DND-41 (cell line): Measurements from ENCODE around the gene PEMT.

ENCODE experiments used
- ATAC-seq: fragments of 200-7000 bp; cut with Tn5 transposase; 3 replicates; pipeline ENCODE4 v1.9.1; 2021; ENCODE audit warnings: low read depth; ENCODE audit not compliant: insufficient read depth
- DNase-seq: peaks from one replicate; pipeline ENCODE4 v3.0.0-alpha.2; 2020
- H2AFZ ChIP-seq: 2 replicates; pipeline ENCODE4 v1.6.0; 2012; ENCODE audit warnings: low read depth, low read length
- H3K27ac ChIP-seq: 2 replicates; pipeline ENCODE4 v1.5.1; 2012; ENCODE audit warnings: low read length, inconsistent platforms
- H3K27me3 ChIP-seq: fragments of 200-600 bp; sonication (generic); 2 replicates; pipeline ENCODE4 v1.6.0; 2012; ENCODE audit warnings: low read length, mild to moderate bottlenecking, inconsistent platforms; ENCODE audit not compliant: insufficient read depth, poor library complexity
- H3K36me3 ChIP-seq: 2 replicates; pipeline ENCODE4 v1.5.1; 2012; ENCODE audit warnings: low read length, inconsistent platforms; ENCODE audit not compliant: insufficient read depth
- H3K4me1 ChIP-seq: 2 replicates; pipeline ENCODE4 v1.5.1; 2012; ENCODE audit warnings: mild to moderate bottlenecking, low read length; ENCODE audit not compliant: insufficient read depth
- H3K4me2 ChIP-seq: 2 replicates; pipeline ENCODE4 v1.6.0; 2012; ENCODE audit warnings: mild to moderate bottlenecking, moderate library complexity, low read length, inconsistent platforms; ENCODE audit not compliant: insufficient read depth
- H3K4me3 ChIP-seq, 2 experiments: fragments of 200-600 bp in 1 of 2; shearing (Covaris generic) in 1 of 2; 2 replicates each; pipeline ENCODE4 v1.5.1; 2012 to 2016; ENCODE audit warnings: inconsistent platforms in 2 of 2, low read length in 2 of 2, mild to moderate bottlenecking in 2 of 2, low read depth in 1 of 2, moderate library complexity in 1 of 2
- H3K79me2 ChIP-seq: 2 replicates; pipeline ENCODE4 v1.6.0; 2012; ENCODE audit warnings: low read length, inconsistent platforms; ENCODE audit not compliant: insufficient read depth
- H3K9ac ChIP-seq: 2 replicates; pipeline ENCODE4 v1.6.0; 2012; ENCODE audit warnings: low read depth, mild to moderate bottlenecking, inconsistent platforms, low read length, moderate library complexity
- H3K9me3 ChIP-seq: 2 replicates; pipeline ENCODE4 v1.5.1; 2012; ENCODE audit warnings: low read length, moderate library complexity, mild to moderate bottlenecking, inconsistent platforms; ENCODE audit not compliant: insufficient read depth, severe bottlenecking
- H4K20me1 ChIP-seq: 2 replicates; pipeline ENCODE4 v1.6.0; 2012; ENCODE audit warnings: low read length; ENCODE audit not compliant: insufficient read depth
- EZH2 ChIP-seq: IDR thresholded peaks from 3 replicates; pipeline ENCODE4 v1.6.1; 2012; ENCODE audit warnings: borderline replicate concordance, low read depth, mild to moderate bottlenecking, moderate library complexity, low read length, inconsistent platforms; ENCODE audit not compliant: severe bottlenecking
- TF ChIP-seq, protein P1 (sequence below): IDR thresholded peaks from 2 replicates; pipeline ENCODE4 v1.5.1; 2012; ENCODE audit warnings: borderline replicate concordance, low read length, moderate library complexity, mild to moderate bottlenecking; ENCODE audit not compliant: poor library complexity, severe bottlenecking; ENCODE audit errors: extremely low read depth

Gene PEMT

DNA sequence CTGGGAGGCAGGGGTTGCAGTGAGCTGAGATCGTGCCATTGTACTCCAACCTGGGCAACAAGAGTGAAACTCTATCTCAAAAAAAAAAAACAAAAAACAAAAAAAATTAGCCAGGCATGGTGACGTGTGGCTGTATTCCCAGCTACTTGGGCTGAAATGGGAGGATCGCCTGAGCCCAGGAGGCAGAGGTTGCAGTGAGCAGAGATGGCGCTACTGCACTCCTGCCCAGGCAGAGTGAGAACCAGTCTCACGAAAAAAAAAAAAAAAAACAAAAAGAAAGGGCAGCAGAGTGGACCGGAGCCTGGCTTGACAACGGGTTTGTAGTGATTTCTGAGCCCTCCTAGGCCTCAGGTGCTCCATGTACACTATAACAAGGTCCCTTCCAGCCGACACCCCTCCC lies 33.1 kb downstream of the PEMT start:
- H3K27ac ChIP-seq = no peak overlapping the region
- no peaks in the 10 kb centered on the region for H3K9me3 ChIP-seq
- H2AFZ ChIP-seq = no peak overlapping the region
- no peak overlapping the region for H3K4me2 ChIP-seq
- H3K9ac ChIP-seq = no peak overlapping the region
- ATAC-seq (no peak), DNase-seq (no peak)
- H3K27me3 ChIP-seq = no peaks in the 10 kb centered on the region
- H3K4me3 ChIP-seq = no peak overlapping the region
- H3K4me1 ChIP-seq = no peaks in the 10 kb centered on the region
- peaks cover 3% of the 10 kb centered on the region; the same call in 1 of the 2 replicates for H3K79me2 ChIP-seq
- TF ChIP-seq, protein P1, sequence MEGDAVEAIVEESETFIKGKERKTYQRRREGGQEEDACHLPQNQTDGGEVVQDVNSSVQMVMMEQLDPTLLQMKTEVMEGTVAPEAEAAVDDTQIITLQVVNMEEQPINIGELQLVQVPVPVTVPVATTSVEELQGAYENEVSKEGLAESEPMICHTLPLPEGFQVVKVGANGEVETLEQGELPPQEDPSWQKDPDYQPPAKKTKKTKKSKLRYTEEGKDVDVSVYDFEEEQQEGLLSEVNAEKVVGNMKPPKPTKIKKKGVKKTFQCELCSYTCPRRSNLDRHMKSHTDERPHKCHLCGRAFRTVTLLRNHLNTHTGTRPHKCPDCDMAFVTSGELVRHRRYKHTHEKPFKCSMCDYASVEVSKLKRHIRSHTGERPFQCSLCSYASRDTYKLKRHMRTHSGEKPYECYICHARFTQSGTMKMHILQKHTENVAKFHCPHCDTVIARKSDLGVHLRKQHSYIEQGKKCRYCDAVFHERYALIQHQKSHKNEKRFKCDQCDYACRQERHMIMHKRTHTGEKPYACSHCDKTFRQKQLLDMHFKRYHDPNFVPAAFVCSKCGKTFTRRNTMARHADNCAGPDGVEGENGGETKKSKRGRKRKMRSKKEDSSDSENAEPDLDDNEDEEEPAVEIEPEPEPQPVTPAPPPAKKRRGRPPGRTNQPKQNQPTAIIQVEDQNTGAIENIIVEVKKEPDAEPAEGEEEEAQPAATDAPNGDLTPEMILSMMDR = no peak
- no peak for TF ChIP-seq EZH2
- no peaks in the 10 kb centered on the region for H3K36me3 ChIP-seq
- peaks cover 17% of the 10 kb centered on the region for H4K20me1 ChIP-seq

DNA sequence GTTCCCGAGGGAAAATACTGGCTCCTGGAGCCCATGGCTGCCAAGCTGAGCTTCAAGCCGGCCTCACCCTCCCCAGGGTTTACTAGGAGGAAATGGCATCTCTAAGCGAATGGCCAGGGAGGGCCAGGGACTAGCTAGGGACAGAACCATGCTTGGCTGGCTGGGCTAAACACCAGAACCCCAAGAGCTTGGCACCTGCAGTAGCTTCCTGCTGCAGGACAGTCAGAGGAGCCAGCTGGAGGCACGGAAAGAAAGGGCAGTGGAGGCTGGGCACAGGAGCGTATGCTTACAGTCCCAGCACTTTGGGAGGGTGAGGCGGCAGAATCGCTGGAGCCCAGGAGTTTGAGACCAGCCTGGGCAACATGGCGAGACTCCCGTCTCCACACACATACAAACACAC lies 33.7 kb downstream of the PEMT start:
- Histone ChIP-seq H3K27ac (no peak overlapping the region), H4K20me1 (peaks cover 21% of the 10 kb centered on the region), H3K9ac (no peak overlapping the region), H3K36me3 (no peaks in the 10 kb centered on the region), H2AFZ (no peak overlapping the region), H3K27me3 (no peaks in the 10 kb centered on the region), H3K9me3 (no peaks in the 10 kb centered on the region), H3K4me2 (no peak overlapping the region), H3K4me3 (no peak overlapping the region), H3K79me2 (peaks cover 3% of the 10 kb centered on the region; the same call in 1 of the 2 replicates), H3K4me1 (no peaks in the 10 kb centered on the region)
- DNase-seq = no peak
- no peak for TF ChIP-seq EZH2
- TF ChIP-seq, protein P1 = no peak
- no peak for ATAC-seq

DNA sequence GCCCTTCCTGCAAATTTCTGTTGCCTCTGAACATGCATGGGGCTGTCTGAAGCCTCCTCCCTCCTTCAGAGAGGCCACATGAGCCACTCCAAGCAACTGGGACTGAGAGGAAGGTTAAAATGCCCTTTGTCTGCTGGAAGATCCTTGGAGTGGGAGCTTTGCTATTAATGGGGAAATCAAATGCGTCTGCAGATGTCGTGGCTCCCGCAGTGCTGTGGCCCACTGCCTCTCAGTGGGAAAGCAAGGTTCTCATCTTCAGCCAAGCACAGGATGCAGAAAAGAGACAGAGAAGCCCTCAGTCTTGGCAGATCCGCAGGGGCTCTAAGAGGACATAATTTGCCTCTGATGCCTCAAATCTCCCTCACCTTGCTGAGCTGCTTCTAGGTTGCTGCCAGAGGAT lies 34.8 kb downstream of the PEMT start:
- peaks cover 3% of the 10 kb centered on the region; the same call in 1 of the 2 replicates for H3K79me2 ChIP-seq
- no peak overlapping the region for H3K9ac ChIP-seq
- H4K20me1 ChIP-seq = peaks cover 21% of the 10 kb centered on the region
- DNase-seq = no peak
- no peaks in the 10 kb centered on the region for H3K36me3 ChIP-seq
- H3K4me1 ChIP-seq = no peaks in the 10 kb centered on the region
- no peak overlapping the region for H3K4me3 ChIP-seq
- no peaks in the 10 kb centered on the region for H3K9me3 ChIP-seq
- TF ChIP-seq, protein P1 = no peak
- TF ChIP-seq EZH2 = no peak
- H3K27ac ChIP-seq = no peak overlapping the region
- ATAC-seq = no peak
- no peak overlapping the region for H2AFZ ChIP-seq
- H3K4me2 ChIP-seq = no peak overlapping the region
- H3K27me3 ChIP-seq = no peaks in the 10 kb centered on the region

DNA sequence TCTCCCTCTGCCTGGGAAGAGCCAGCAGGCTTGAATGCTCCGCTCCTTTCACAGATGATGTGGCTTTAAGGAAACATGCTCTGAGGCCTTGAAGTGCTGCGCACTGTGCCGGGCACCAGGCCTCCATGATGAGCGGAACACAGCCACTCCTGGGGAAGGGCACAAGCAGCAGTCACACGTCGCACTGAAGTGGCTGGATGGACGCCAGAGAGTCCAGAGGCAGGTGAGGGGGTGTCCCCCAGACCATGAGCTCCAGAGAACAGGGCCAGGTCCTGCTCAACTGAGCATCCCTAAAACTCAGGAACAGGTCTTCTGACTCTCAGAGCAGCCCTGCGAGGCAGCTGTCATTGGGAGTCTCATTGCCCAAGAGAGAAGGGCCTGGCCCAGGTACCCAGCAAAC lies 35.6 kb downstream of the PEMT start:
- H3K4me2 ChIP-seq = no peak overlapping the region
- DNase-seq (no peak), ATAC-seq (no peak)
- no peak overlapping the region for H3K4me3 ChIP-seq
- no peaks in the 10 kb centered on the region for H3K4me1 ChIP-seq
- peaks cover 3% of the 10 kb centered on the region; the same call in 1 of the 2 replicates for H3K79me2 ChIP-seq
- no peak overlapping the region for H3K9ac ChIP-seq
- H3K36me3 ChIP-seq = no peaks in the 10 kb centered on the region
- peaks cover 23% of the 10 kb centered on the region for H4K20me1 ChIP-seq
- H3K27ac ChIP-seq = no peak overlapping the region
- H3K27me3 ChIP-seq = no peaks in the 10 kb centered on the region
- no peak for TF ChIP-seq EZH2
- TF ChIP-seq, protein P1 = no peak
- no peaks in the 10 kb centered on the region for H3K9me3 ChIP-seq
- no peak overlapping the region for H2AFZ ChIP-seq
